GM19025 (cell line): ENCODE data around the gene TIAM1.

Experiments
- ATAC-seq: cut with Tn5 transposase; IDR thresholded peaks from one replicate; pipeline ENCODE4 v1.9.1; 2021; ENCODE audit warnings: mild to moderate bottlenecking, low read depth, moderate library complexity; ENCODE audit not compliant: unreplicated experiment

The TIAM1 gene

GRCh38 chr21:31290765-31291164, 53.3 kb downstream of the TIAM1 start:
- ATAC-seq, result no peak

GRCh38 chr21:31289702-31290101, 54.4 kb downstream of the TIAM1 start:
- ATAC-seq, result no peak

- no peak for ATAC-seq
Measured at GRCh38 chr21:31288191-31288590, 55.9 kb downstream of the TIAM1 start.

GRCh38 chr21:31287201-31287600, 56.9 kb downstream of the TIAM1 start:
- no peak for ATAC-seq

GRCh38 chr21:31286621-31287020, 57.4 kb downstream of the TIAM1 start:
- no peak for ATAC-seq

- no peak for ATAC-seq
Measured at GRCh38 chr21:31284797-31285397, 59.2 kb downstream of the TIAM1 start.

- ATAC-seq, result no peak
Measured at GRCh38 chr21:31283025-31283424, 61.0 kb downstream of the TIAM1 start.

- ATAC-seq, result no peak
Measured at GRCh38 chr21:31282095-31282709, 61.9 kb downstream of the TIAM1 start.

GRCh38 chr21:31281561-31281960, 62.5 kb downstream of the TIAM1 start:
- ATAC-seq, result no peak

- ATAC-seq, result no peak
Measured at GRCh38 chr21:31279986-31280385, 64.1 kb downstream of the TIAM1 start.

- ATAC-seq, result no peak
Measured at GRCh38 chr21:31279214-31279613, 64.8 kb downstream of the TIAM1 start.

- no peak for ATAC-seq
Measured at GRCh38 chr21:31278511-31279130, 65.4 kb downstream of the TIAM1 start.

GRCh38 chr21:31276663-31277062, 67.4 kb downstream of the TIAM1 start:
- ATAC-seq, result no peak

GRCh38 chr21:31275901-31276300, 68.2 kb downstream of the TIAM1 start:
- ATAC-seq, result no peak

GRCh38 chr21:31273278-31273677, 70.8 kb downstream of the TIAM1 start:
- ATAC-seq, result no peak

GRCh38 chr21:31268090-31268489, 76.0 kb downstream of the TIAM1 start:
- no peak for ATAC-seq

- ATAC-seq, result no peak
Measured at GRCh38 chr21:31267644-31268043, 76.4 kb downstream of the TIAM1 start.

- ATAC-seq, result no peak
Measured at GRCh38 chr21:31266241-31266640, 77.8 kb downstream of the TIAM1 start.

GRCh38 chr21:31265366-31266013, 78.6 kb downstream of the TIAM1 start:
- ATAC-seq, result no peak

GRCh38 chr21:31264574-31264973, 79.5 kb downstream of the TIAM1 start:
- no peak for ATAC-seq

GRCh38 chr21:31262728-31263127, 81.3 kb downstream of the TIAM1 start:
- no peak for ATAC-seq

GRCh38 chr21:31261759-31262158, 82.3 kb downstream of the TIAM1 start:
- no peak for ATAC-seq
